ENCODE measurements around the gene RNF115.

GRCh38 chr1:145759721-145760120 lies 64.2 kb downstream of the RNF115 start:
- TF ChIP-seq CTCF (IDR thresholded peaks at IDR 0.05) (no peak), POLR2A (IDR thresholded peaks at IDR 0.05) (no peak)

Measured in body of pancreas (tissue), 4 donors.